ENCODE measurements around the gene ATG16L1. TPM values are rescaled to one million over a fixed set of nuclear protein-coding genes. Genes with fewer than 3 reads are reported as not detected.

Gene ATG16L1
- polyA plus RNA-seq, 1 donor, result 18.9 TPM

DNA sequence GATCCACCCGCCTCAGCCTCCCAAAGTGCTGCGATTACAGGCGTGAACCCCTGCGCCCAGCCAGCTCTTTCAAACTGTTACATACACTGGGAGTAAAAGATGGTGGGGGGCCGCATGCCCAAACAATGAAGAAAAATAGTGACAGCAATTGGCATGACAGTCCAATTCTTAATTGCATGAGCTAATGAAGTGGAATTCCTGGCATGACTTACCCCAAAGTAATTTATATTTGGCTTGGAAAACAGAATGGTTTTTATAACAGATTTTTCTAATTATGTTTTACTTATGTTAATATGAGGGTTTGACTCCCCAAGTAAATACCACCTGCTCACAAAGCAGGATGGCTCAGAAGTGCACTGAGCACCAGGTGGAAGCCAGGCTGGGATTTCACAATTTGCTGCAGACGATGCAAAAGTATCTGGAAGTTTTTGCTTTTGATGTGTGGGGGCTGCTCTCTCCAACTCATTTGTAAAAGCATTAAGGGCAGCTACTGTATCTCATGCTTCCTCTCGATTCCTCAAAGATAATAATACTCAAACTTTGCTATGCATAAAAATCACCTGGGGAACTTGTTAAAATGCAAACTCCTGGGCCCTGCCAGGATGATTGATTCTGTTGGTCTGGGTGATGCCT is 24.0 kb upstream of the ATG16L1 start:
- no peak for DNase-seq

DNA sequence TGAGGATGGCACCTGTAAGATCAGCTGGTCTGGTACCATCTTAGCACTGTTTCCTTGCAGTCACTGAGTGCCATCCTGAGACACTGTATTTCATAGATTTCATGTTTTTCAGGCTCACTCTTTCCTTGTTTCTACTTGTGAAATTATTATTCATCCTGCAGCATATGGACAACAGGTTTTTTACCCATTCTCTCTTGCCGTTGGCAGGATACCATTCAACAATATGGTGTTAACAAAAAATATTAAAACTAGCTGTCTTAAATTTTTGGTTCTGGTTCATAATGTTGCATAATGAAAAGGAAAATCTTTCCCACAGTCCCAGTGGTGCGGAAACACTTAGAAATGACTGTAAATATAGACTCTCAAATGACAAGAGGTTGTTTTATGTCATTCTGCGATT is 23.1 kb upstream of the ATG16L1 start:
- no peak for DNase-seq

DNA sequence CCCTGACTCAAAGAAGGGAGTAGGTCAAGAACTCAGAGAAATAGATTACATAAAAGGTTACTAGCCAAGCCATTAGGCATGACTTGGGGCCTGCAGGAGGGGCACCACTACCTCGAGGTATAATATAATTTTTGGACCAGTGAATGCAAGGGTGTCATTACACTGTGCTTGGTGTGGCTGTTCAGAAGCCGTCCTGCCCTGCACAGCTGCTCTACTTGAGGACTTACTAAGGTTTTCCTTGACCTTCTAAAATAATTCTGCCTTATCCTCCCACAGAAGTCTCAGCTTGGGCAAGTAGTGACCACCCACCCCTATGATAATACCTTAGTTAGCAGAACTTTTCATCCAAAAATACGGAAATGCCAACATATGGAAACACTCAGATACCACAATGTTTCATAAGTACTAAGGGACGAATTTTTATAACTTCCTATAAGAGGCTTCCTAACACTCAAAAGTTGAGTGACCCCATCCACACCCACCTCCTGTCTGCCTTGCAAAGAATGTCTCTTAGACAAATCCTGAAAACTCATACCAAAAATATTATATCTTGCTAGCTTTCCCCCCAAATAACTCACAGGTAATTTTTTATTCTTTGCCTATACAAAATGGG is 17.7 kb upstream of the ATG16L1 start:
- DNase-seq, result no peak

DNA sequence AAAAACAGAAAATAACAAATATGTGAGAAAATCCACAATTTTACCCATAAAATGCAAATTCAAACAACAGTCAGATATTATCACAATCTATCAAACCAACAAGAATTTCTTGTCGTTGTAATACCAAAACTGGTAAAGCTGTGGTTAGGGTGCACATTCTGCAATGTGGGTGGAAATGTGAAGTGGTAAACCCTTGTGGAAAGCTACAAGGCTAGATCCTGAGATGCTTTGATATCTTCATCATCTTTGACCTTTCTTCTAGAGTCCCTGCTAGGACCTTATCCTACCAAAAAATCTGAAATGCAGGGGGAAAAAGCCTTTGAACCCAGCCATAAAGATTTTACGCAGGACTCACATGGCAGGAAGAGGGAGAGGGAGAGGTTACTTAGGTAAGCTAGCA is 17.2 kb upstream of the ATG16L1 start:
- DNase-seq, result no peak

DNA sequence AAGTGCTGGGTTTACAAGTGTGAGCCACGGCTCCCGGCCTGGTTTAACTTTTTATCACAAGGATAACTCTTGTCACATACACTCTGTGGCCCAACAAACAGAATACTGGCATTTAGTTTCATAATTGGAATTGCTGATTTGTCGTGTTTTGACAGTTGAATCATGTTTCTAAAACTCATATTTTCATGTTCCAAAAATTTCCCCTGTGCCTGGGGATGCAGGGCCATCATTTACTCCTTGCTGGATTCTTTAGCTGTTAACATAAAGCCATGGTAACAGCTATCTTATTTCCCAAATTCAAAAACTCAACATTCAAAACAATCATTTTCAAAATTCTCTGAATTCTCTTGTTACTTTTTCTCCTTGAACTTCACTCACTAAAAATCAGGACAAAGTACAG is 16.5 kb upstream of the ATG16L1 start:
- no peak for DNase-seq

DNA sequence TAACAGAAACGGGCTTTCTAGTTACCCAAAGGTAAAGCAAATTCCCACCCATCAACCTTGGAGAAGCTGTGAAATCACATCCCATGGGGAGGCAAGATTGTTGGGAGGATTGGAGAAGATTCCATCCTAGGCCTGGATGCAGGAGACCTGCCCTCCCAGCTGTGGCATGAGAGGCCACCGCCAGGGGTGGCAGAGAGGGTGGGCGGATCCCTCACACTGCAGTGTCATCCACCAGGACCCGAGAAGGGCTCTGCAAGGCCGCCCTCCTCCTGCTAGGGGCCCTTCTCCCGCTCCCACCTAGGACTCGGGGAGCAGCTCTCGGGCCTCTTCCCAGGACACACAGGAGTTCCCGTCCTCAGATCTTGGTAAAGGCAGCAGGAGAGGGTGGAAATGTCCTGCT is 15.5 kb upstream of the ATG16L1 start:
- DNase-seq, result no peak

DNA sequence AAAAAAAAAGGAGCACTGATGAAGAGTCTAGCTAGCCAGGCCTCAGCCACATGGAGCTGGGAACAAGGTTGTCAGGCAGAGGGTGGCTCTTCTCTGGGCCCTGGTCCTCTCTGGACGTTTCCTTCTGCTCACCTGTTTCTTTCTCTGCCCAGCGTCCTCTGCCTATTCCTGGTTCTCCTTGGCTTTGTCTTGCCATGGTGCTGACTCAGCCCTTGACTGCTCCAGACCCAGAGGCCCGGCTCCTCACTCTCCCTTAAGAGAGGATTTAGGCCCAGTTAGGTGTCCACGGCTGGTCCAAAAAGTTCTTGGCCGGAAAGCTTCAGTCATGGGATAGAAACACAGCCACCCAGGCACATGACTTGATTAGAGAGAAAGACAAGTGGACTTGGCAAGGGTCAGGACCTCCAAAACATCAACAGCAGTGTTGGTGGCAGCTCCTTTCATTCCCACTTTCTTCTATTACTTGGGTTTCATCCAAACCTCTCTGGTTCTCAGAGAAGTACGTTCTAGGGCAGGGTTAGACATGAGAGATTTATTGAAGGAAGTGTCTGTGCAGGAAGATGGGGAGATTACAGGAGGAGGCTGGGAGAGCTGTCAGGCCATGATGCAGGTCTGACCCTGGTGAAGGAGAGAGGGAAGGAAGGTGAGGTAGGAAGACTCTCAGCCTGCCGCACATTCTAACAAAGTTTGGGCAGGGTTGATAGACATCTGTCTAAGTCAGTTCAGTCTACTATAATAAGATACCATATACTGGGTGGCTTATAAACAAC is 14.5 kb upstream of the ATG16L1 start:
- no peak for DNase-seq

DNA sequence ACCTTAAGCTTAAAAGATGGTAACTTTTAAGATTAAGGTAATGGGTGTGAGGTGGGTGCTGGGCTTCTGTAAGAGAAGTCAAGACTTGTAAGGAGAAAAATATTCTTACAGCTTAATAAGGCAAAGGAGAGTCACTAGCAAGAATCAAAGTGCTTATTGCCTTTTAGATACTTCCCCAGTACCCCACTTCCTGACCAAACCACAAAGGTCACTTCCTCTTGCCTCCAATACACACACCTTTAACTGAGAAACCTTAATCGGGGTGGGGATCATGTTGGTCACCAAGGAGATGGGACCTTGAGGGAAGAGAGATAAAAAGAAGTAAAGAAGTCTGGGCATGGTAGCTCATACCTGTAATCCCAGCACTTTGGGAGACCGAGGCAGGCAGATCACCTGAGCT is 10.6 kb upstream of the ATG16L1 start:
- no peak for DNase-seq

DNA sequence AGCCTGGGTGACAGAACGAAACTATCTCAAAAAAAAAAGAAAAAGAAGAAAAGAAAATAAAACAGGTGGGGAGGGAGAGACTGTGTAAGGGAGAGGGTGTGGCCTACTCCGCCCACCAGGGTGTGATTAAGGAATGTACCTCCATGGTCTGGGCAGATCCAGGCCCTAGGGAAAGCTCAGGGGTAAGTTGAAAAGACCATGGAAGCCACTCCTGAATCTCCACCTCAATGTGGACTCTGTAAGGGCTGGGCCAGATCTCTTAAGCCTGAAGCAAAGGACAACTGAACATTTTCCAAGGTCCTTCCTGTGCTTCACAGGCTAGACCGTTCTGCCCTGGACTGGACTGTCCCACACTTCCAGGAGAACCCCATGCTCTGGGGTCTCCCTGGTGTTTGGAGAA is 9.7 kb upstream of the ATG16L1 start:
- DNase-seq, result no peak

DNA sequence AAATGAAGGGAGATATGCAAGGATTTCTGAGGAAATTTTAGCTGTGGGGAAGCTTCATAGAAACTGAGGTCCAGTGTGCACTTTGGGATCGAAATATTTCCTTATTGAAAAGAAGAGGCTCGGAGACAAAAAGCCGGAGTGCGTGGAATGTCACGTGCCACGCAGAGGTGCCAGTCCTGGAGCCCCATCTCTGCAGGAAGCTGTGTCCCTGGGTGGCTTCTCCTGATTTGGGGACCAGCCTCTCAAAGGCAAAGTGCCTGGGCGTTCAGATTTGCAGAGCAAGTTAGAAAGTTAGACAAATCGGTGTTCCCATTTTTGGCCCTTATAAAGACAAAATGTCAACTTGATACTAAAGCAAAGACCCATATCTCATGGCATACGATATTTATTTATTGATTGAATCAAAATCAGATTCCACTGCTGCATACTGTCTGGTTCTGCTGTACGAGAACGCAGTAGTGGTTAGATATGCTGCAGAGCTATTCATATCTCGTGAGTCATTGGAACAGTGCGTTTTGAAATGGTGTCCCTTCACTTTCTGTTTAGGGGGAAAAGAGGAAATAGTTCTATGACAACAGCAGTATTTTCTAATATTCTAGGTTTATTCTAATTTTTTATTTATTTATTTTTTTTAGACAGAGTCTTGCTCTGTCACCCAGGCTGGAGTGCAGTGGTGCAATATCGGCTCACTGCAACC is 9.1 kb upstream of the ATG16L1 start:
- no peak for DNase-seq

DNA sequence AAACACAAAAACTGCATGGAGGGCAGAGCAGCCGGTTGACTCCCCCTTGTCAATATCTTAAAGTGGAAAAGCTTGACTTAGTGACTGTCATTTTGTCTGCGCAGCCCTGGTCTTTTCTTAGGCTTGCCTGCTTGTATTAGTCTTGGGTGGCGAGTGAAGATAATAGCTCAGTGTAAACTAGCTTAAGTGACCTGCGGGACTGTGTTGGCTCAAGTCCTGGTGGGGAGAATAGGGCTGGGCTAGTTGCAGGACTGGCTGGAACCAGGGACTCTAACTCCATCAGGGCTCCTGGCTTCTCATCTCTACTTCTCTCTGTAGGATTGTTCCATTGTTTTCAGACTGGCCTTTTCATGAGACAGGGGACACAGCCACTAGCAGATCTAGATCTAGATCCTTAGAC is 8.1 kb upstream of the ATG16L1 start:
- DNase-seq, result no peak

DNA sequence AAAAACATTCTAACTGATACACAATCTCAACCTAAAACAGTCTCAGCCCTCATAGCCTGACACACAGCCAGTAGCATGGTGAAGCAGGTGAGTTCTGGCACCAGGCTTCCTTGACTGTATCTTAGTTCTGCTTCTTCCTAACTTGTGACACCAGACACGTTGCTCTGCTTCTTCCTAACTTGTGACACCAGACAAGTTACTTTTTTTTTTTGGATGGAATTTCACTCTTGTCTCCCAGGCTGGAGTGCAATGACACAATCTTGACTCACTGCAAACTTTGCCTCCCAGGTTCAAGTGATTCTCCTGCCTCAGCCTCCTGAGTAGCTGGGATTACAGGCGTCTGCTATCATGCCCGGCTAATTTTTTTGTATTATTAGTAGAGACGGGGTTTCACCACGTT is 6.7 kb upstream of the ATG16L1 start:
- no peak for DNase-seq

DNA sequence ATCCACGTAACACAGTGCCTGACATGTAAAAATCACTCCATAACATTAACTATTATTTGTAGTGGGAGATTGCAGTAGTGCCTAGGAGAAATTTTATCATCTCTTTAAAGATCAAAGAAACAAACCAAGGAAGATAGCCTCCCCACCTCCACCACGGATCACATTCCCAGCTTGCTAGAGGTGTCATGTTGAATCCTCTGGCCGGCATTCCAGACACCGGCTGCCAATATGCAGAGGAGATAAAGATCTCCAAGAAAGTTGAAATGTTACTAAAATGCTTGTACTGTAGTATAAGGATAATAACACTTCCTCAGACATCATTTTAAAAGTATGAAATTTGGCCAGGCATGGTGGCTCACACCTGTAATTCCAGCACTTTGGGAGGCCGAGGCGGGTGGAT is 6.1 kb upstream of the ATG16L1 start:
- DNase-seq, result no peak

DNA sequence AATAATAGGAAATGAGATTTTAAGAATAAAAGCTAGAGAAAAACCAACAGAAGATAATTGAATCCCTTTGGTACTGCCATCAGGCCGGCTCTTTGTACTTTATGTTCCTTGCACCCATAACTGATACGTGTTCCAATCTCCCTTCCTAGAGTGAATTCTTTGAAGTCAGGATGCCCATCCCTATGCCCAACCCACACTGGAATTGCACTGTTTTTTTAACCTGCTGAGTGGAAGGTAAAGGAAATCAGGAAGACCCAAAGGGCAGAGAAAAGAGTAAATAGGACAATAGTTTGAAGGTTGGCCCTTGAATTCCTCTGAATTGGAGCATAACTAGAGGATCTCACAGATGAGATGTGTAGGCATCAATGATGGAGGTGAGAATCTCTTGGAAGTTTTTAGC is 4.4 kb upstream of the ATG16L1 start:
- DNase-seq, result no peak

DNA sequence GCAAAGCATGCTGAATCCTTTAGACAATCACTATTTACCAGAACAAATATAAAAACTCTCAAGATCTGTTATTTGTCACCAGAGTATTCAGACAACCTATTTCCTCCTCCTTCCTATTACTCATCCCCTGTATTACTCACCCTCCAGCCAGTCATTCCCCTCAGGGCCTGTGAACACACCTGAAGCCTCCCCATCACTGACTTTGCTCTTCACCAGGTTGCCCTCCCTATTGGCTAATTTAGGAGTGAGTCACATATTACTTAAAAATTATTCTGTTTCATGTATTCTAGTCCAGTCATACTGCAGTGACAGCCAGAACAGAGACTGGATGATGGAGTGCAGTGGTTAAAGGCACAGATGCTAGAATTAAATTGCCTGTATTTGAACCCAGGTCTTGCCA is 3.7 kb upstream of the ATG16L1 start:
- no peak for DNase-seq

DNA sequence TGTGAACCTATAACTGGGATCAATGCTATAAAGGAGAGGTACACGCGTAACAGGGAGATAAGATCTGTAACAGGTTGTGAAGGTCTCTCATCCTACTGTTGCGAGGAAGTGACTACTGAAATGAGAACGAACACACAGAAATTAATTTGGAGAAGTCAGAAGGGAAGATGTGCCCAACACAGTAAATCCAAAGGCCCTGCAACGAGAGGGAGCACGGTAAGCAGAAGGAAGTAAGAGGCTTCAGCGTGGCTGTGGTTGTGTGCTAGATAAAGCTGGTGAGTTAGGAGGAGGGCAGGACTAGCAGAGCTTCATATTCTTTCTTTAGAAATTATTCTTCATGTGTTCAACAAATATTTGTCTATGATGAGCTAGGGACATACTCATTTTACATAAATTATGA is 2.5 kb upstream of the ATG16L1 start:
- no peak for DNase-seq

DNA sequence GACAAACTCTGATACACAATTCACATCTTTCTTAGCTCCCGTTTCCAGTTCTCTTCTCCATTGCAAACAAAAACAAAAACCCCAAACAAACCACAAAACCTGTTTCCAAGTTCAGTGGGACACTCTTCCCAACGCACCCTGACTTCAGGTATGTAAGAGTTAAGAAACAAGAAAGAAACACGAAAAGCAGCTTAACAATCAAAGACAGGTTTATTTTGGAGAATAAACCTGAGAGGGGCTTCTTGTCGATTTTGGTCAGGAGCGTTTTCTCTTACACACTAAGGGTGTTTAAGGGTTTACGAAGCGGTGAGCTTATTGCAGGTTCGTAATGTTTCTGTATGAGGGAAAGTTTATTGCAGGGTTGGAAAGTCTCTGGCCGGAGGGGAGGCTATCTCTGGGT is 905 bp upstream of the ATG16L1 start:
- no peak for DNase-seq

DNA sequence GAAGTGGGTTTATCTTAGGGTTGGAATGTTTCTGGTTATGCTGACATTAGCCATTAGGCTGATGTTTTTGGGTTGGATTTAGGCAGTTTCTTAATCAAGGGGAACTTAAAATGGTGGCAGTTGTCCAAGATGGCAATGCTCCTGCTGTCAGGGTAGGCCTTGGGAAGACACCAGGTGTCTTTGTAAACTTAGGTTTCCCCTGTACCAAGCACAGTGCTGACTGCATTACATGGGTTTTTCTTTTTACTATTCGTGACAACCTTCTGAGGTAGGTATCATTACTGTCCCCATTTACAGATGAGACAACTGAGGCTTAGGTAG is 528 bp upstream of the ATG16L1 start:
- DNase-seq, result no peak

DNA sequence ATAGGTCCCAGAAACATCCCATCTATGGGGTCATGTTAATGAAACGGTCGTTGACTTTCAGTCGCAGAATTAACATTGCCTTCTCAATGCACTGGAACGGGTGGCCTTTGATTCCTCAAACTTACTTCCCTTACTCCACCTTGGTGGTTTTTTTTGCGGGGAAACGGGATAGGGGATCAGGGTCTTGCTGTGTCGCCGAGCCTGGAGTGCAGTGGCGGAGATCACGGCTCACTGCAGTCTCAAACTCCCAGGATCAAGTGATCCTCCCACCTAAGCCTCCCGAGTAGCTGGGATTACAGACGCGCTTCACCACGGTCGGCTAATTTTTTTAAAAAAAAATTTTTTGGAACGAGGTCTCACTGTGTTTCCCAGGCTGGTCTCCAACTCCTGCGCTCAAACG is 754 bp downstream of the ATG16L1 start:
- no peak for DNase-seq

DNA sequence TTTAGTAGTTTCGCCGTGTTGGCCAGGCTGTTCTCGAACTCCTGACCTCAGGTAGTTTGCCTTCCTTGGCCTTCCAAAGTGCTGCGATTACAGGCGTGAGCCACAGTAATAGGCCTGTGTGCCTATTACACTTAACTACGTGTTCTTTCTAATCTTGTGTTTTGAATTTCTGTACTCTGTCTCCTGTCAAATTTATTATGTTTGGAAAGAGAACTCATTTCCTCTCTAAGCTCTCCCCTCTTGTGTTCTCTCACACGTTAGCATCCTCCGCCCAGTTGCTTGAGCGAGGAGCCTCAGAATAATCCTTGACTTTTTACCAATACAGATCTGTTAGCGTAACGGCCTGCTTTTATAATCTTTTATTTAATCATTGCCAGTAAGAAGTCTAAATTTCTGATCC is 3.7 kb downstream of the ATG16L1 start:
- no peak for DNase-seq

DNA sequence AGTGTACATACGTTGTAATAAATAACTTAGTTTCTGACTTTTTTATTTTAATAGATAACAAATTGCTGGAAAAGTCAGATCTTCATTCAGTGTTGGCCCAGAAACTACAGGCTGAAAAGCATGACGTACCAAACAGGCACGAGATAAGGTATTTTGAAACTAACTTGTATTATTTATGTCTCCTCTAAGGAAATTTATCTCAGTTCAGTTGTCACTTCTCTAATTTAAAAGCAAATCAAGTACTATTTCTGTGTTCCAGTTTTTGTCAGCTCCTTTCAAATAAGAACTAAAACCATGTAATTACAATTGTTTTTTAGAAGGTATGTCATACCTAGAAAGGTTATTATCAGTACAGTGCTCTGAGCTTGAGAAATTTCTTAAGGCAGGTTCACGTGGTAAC is 4.6 kb downstream of the ATG16L1 start:
- DNase-seq, result no peak

DNA sequence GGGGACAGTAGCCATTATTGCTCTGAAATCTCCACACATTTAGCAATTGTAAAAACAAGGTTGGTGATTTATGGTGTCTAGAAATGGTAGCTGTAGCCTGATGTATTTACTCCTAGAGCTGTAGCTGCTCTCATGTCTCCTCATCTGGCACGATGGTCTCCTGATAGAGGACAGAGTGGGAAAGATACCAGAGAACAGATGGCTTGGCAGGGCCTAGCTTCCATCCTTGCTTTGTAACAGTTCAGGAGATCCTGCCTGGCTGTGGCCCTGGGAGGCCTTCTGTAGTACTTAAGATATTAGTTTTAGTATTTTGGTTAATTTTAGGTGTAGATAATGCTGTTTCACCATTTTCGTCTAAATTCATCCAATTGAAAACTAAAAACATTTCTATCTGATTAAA is 6.7 kb downstream of the ATG16L1 start:
- DNase-seq, result no peak

DNA sequence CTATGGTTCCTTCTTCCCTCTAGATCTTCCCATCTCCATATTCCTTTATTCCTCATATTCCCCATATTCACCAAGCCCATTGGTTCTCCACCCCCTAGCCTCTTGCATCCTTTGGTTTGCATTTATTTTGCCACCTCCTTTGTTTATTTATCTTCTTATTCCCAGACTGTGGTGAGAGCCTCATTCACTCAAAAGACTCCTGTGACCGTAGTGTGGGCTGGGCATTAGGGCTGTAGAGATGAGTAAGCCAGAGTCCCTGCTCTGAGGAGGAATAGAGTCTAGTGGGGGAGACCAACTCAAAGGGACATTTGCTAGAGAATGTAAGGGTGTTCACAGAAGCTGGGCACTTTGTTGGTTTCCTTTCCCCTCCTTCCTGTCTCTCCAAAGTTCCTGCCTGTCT is 8.3 kb downstream of the ATG16L1 start:
- no peak for DNase-seq

DNA sequence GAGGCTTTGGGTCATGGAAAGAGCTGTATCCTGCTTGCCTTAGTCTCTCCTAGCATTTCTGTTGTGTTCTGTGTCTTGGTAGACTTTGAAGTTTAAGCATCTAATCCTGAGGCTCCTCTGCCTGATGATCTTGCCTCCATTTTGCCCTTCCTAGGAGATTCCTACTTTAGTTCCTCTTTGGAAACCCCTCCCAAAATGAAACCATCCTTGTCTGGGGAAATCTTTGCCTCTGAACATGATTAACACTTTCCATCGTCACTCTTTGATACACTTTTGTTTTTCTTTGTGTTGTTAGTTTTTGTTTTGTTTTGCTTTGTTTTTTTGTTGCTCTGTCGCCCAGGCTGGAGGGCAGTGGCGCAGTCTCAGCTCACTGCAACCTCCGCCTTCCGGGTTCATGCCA is 9.2 kb downstream of the ATG16L1 start:
- no peak for DNase-seq

All from hindlimb muscle (tissue), 1 donor.